ENCODE data around the gene DYNC1I1. TPM values are rescaled to one million over a fixed set of nuclear protein-coding genes. Genes with fewer than 3 reads are reported as not detected.

The DYNC1I1 gene
- total and polyA plus RNA-seq, 2 experiments from 2014 or later = 1.4 to 4.1 TPM

DNA sequence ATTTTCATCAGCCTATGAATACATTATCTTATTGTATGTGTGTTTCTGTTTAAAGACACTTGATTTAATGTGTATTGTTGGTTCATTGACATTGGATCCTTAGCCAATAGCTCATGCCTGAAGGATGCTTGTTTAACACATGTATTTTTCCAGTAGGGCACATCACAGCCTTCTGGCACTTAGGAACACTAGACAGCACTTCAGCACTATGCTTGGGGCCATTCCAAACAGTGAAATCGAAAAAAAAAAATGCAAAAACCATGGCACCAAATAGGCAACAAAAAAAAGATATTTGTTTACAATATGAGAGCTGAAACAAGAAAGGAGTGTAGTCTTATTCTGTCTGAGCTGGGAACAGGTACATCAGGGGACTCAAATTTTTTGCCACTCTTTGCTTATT, 286.7 kb downstream of the DYNC1I1 start (continued):
- TF ChIP-seq, protein P1, sequence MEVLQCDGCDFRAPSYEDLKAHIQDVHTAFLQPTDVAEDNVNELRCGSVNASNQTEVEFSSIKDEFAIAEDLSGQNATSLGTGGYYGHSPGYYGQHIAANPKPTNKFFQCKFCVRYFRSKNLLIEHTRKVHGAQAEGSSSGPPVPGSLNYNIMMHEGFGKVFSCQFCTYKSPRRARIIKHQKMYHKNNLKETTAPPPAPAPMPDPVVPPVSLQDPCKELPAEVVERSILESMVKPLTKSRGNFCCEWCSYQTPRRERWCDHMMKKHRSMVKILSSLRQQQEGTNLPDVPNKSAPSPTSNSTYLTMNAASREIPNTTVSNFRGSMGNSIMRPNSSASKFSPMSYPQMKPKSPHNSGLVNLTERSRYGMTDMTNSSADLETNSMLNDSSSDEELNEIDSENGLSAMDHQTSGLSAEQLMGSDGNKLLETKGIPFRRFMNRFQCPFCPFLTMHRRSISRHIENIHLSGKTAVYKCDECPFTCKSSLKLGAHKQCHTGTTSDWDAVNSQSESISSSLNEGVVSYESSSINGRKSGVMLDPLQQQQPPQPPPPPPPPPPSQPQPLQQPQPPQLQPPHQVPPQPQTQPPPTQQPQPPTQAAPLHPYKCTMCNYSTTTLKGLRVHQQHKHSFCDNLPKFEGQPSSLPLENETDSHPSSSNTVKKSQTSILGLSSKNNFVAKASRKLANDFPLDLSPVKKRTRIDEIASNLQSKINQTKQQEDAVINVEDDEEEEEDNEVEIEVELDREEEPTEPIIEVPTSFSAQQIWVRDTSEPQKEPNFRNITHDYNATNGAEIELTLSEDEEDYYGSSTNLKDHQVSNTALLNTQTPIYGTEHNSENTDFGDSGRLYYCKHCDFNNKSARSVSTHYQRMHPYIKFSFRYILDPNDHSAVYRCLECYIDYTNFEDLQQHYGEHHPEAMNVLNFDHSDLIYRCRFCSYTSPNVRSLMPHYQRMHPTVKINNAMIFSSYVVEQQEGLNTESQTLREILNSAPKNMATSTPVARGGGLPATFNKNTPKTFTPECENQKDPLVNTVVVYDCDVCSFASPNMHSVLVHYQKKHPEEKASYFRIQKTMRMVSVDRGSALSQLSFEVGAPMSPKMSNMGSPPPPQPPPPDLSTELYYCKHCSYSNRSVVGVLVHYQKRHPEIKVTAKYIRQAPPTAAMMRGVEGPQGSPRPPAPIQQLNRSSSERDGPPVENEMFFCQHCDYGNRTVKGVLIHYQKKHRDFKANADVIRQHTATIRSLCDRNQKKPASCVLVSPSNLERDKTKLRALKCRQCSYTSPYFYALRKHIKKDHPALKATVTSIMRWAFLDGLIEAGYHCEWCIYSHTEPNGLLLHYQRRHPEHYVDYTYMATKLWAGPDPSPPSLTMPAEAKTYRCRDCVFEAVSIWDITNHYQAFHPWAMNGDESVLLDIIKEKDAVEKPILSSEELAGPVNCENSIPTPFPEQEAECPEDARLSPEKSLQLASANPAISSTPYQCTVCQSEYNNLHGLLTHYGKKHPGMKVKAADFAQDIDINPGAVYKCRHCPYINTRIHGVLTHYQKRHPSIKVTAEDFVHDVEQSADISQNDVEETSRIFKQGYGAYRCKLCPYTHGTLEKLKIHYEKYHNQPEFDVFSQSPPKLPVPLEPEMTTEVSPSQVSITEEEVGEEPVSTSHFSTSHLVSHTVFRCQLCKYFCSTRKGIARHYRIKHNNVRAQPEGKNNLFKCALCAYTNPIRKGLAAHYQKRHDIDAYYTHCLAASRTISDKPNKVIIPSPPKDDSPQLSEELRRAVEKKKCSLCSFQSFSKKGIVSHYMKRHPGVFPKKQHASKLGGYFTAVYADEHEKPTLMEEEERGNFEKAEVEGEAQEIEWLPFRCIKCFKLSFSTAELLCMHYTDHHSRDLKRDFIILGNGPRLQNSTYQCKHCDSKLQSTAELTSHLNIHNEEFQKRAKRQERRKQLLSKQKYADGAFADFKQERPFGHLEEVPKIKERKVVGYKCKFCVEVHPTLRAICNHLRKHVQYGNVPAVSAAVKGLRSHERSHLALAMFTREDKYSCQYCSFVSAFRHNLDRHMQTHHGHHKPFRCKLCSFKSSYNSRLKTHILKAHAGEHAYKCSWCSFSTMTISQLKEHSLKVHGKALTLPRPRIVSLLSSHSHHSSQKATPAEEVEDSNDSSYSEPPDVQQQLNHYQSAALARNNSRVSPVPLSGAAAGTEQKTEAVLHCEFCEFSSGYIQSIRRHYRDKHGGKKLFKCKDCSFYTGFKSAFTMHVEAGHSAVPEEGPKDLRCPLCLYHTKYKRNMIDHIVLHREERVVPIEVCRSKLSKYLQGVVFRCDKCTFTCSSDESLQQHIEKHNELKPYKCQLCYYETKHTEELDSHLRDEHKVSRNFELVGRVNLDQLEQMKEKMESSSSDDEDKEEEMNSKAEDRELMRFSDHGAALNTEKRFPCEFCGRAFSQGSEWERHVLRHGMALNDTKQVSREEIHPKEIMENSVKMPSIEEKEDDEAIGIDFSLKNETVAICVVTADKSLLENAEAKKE (CRISPR knock-in tag; IDR thresholded peaks at IDR 0.05) = no peak
- TF ChIP-seq CREB1 (CRISPR knock-in tag; IDR thresholded peaks at IDR 0.05; ENCODE audit: low read depth) (no peak), NANOG (IDR thresholded peaks at IDR 0.05; ENCODE audit: borderline replicate concordance) (no peak), STAT1 (IDR thresholded peaks at IDR 0.05; ENCODE audit: unreplicated experiment) (no peak), JUNB (IDR thresholded peaks at IDR 0.05; ENCODE audit: unreplicated experiment) (no peak)
- TF ChIP-seq, protein P2, sequence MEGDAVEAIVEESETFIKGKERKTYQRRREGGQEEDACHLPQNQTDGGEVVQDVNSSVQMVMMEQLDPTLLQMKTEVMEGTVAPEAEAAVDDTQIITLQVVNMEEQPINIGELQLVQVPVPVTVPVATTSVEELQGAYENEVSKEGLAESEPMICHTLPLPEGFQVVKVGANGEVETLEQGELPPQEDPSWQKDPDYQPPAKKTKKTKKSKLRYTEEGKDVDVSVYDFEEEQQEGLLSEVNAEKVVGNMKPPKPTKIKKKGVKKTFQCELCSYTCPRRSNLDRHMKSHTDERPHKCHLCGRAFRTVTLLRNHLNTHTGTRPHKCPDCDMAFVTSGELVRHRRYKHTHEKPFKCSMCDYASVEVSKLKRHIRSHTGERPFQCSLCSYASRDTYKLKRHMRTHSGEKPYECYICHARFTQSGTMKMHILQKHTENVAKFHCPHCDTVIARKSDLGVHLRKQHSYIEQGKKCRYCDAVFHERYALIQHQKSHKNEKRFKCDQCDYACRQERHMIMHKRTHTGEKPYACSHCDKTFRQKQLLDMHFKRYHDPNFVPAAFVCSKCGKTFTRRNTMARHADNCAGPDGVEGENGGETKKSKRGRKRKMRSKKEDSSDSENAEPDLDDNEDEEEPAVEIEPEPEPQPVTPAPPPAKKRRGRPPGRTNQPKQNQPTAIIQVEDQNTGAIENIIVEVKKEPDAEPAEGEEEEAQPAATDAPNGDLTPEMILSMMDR (conservative IDR thresholded peaks at IDR 0.05; ENCODE audit: low read depth in 2 of 2) = no peak

DNA sequence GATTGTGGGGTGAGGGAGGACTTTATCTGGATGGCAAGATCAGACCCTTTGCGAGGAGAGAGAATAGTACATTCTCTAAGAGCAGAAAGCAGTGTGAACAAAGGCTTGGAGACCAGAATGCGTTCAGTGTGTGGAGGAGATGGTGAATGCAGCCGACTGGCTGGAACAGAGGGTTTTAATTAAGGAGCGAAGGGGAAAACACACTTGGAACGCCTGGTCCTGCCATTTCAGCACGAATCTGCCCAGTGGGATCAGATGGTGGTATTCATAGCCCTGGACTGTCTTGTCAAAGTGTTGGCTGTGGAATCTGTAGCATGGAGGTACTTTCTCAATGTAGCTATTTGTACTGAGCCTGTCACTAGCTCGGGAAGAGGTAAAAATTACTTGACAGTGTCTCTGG, 288.7 kb downstream of the DYNC1I1 start:
- Mint-ChIP-seq H3K36me3 (ENCODE audit: low read depth) (no peaks in the 10 kb centered on the region), H3K27ac (no peak overlapping the region), H3K27me3 (ENCODE audit: insufficient read depth, low read depth, poor library complexity) (peaks cover 5% of the 10 kb centered on the region), H3K9me3 (no peaks in the 10 kb centered on the region), H3K4me1 (peaks cover 22% of the 10 kb centered on the region), H3K4me3 (no peak overlapping the region; the same call in 2 of the 3 replicates)
- H3K27me3 ChIP-seq (ENCODE audit: insufficient read depth) = no peaks in the 10 kb centered on the region
- no peaks in the 10 kb centered on the region for H3K36me3 ChIP-seq (ENCODE audit: insufficient read depth)
- no peaks in the 10 kb centered on the region for H3K9me2 ChIP-seq (ENCODE audit: insufficient read depth)
- peaks cover 14% of the 10 kb centered on the region for H3K4me1 ChIP-seq (ENCODE audit: insufficient read depth)
- H4K20me1 ChIP-seq (replicated peaks; ENCODE audit: insufficient read depth) = no peaks in the 10 kb centered on the region
- H3K4me3 ChIP-seq = no peak overlapping the region; the same call in 1 of the 2 replicates
- H3F3A ChIP-seq (replicated peaks; ENCODE audit: low read depth) = no peaks in the 10 kb centered on the region
- no peak for ATAC-seq
- no peaks in the 10 kb centered on the region for H3K79me2 ChIP-seq (replicated peaks; ENCODE audit: insufficient read depth)
- H2AFZ ChIP-seq = no peak overlapping the region
- no peak overlapping the region for H3K27ac ChIP-seq (ENCODE audit: low read depth)
- no peak for DNase-seq (ENCODE audit: low spot score)
- H3K4me2 ChIP-seq = no peak overlapping the region; the same call in 1 of the 2 replicates
- TF ChIP-seq, protein P3, sequence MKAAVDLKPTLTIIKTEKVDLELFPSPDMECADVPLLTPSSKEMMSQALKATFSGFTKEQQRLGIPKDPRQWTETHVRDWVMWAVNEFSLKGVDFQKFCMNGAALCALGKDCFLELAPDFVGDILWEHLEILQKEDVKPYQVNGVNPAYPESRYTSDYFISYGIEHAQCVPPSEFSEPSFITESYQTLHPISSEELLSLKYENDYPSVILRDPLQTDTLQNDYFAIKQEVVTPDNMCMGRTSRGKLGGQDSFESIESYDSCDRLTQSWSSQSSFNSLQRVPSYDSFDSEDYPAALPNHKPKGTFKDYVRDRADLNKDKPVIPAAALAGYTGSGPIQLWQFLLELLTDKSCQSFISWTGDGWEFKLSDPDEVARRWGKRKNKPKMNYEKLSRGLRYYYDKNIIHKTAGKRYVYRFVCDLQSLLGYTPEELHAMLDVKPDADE (IDR thresholded peaks at IDR 0.05) = no peak
- TF ChIP-seq, protein P2 (conservative IDR thresholded peaks at IDR 0.05; ENCODE audit: low read depth in 2 of 2) = no peak

Data from GM23338 (cell line).